OCI-LY3 (cell line): Measurements from ENCODE around the gene CRTC1.
"Not testable (repeated sequence)": the region's sequence is repeated elsewhere in the genome, so short reads cannot be mapped to it uniquely, and the experiment has no call there.

Experiments
- H2AFZ ChIP-seq: fragments of 200-600, 300-600 bp; shearing (Covaris generic); 2 replicates; pipeline ENCODE4 v1.6.0; 2014; ENCODE audit warnings: antibody characterized with exemption, low read depth, low read length
- H3K27ac ChIP-seq: fragments of 200-600, 300-600 bp; sonication (generic); 2 replicates; pipeline ENCODE4 v1.5.1; 2014; ENCODE audit warnings: mild to moderate bottlenecking, low read length, moderate library complexity, mixed read lengths
- H3K27me3 ChIP-seq: fragments of 200-600, 300-600 bp; sonication (generic); 2 replicates; pipeline ENCODE4 v1.6.1; 2014; ENCODE audit warnings: low read depth, low read length, mixed read lengths
- H3K36me3 ChIP-seq: fragments of 200-600, 300-600 bp; sonication (generic); replicated peaks from 2 replicates; pipeline ENCODE3; 2014; ENCODE audit warnings: low read depth, low read length, mixed read lengths
- H3K4me1 ChIP-seq: fragments of 300-600, 200-600 bp; sonication (generic); 2 replicates; pipeline ENCODE4 v1.6.1; 2014; ENCODE audit warnings: low read length, mixed read lengths
- H3K4me2 ChIP-seq: fragments of 200-600, 300-600 bp; sonication (generic); 2 replicates; pipeline ENCODE4 v1.6.1; 2014; ENCODE audit warnings: low read length, mixed read lengths
- H3K4me3 ChIP-seq: fragments of 300-600, 200-600 bp; sonication (generic); 2 replicates; pipeline ENCODE4 v1.5.1; 2014; ENCODE audit warnings: antibody characterized with exemption, mild to moderate bottlenecking, low read length, moderate library complexity
- H3K79me2 ChIP-seq: fragments of 300-600, 200-600 bp; shearing (Covaris generic); 2 replicates; pipeline ENCODE4 v1.6.1; 2014; ENCODE audit warnings: mild to moderate bottlenecking, low read length, mixed read lengths
- H3K9ac ChIP-seq: fragments of 300-600, 200-600 bp; shearing (Covaris generic); 2 replicates; pipeline ENCODE4 v1.6.0; 2014; ENCODE audit warnings: mild to moderate bottlenecking, low read length, moderate library complexity
- H3K9me3 ChIP-seq: fragments of 200-600, 300-600 bp; shearing (Covaris generic); 2 replicates; pipeline ENCODE4 v1.6.1; 2014; ENCODE audit warnings: low read length, mixed read lengths; ENCODE audit not compliant: insufficient read depth
- H4K20me1 ChIP-seq: fragments of 200-600, 300-600 bp; sonication (generic); 2 replicates; pipeline ENCODE4 v1.6.1; 2016; ENCODE audit warnings: low read length, mixed read lengths; ENCODE audit not compliant: insufficient read depth
- CTCF ChIP-seq: fragments of 200-600, 300-600 bp; sonication (generic); IDR thresholded peaks from 2 replicates; pipeline ENCODE4 v1.5.1; 2014; ENCODE audit warnings: antibody characterized with exemption, low read length, low read depth
- EZH2phosphoT487 ChIP-seq: fragments of 200-600 bp; shearing (Covaris generic); IDR thresholded peaks from 2 replicates; pipeline ENCODE4 v1.6.1; 2018; ENCODE audit warnings: antibody characterized with exemption, mixed run types, low read depth

Gene CRTC1

GRCh38 chr19:18804643-18805042 lies 121.2 kb downstream of the CRTC1 start:
- Histone ChIP-seq H3K27ac (no peak overlapping the region), H3K27me3 (0 out of 2 replicates have a peak, but pooled peaks cover 3% of the 10 kb centered on the region), H3K4me1 (no peaks in the 10 kb centered on the region), H2AFZ (no peak overlapping the region), H3K4me3 (no peak overlapping the region), H3K4me2 (no peak overlapping the region), H3K79me2 (no peaks in the 10 kb centered on the region), H4K20me1 (no peaks in the 10 kb centered on the region), H3K36me3 (no peaks in the 10 kb centered on the region), H3K9me3 (no peaks in the 10 kb centered on the region), H3K9ac (no peak overlapping the region)
- TF ChIP-seq CTCF: no peak
- TF ChIP-seq EZH2phosphoT487: no peak

GRCh38 chr19:18807861-18808331 lies 124.4 kb downstream of the CRTC1 start:
- Histone ChIP-seq H2AFZ (no peak overlapping the region), H4K20me1 (no peaks in the 10 kb centered on the region), H3K36me3 (no peaks in the 10 kb centered on the region), H3K79me2 (no peaks in the 10 kb centered on the region), H3K27me3 (no peaks in the 10 kb centered on the region), H3K9me3 (no peaks in the 10 kb centered on the region), H3K27ac (no peak overlapping the region), H3K4me2 (no peak overlapping the region), H3K9ac (no peak overlapping the region), H3K4me3 (no peak overlapping the region), H3K4me1 (no peaks in the 10 kb centered on the region)
- TF ChIP-seq CTCF (no peak), EZH2phosphoT487 (no peak)

- Histone ChIP-seq H4K20me1 (no peaks in the 10 kb centered on the region), H3K4me3 (no peak overlapping the region), H3K4me2 (no peak overlapping the region), H3K9me3 (no peaks in the 10 kb centered on the region), H3K27me3 (no peaks in the 10 kb centered on the region), H3K27ac (no peak overlapping the region), H3K36me3 (no peaks in the 10 kb centered on the region), H3K79me2 (no peaks in the 10 kb centered on the region), H3K4me1 (no peaks in the 10 kb centered on the region), H3K9ac (no peak overlapping the region), H2AFZ (no peak overlapping the region)
- TF ChIP-seq EZH2phosphoT487 (no peak), CTCF (no peak)
Measured at GRCh38 chr19:18809149-18809868, 125.8 kb downstream of the CRTC1 start.

GRCh38 chr19:18811638-18812037 lies 128.2 kb downstream of the CRTC1 start:
- not testable (repeated sequence) for H3K4me2 ChIP-seq, H3K9ac ChIP-seq, H3K4me1 ChIP-seq, H4K20me1 ChIP-seq, H3K79me2 ChIP-seq, H2AFZ ChIP-seq, H3K4me3 ChIP-seq, H3K36me3 ChIP-seq, H3K27ac ChIP-seq, H3K27me3 ChIP-seq, H3K9me3 ChIP-seq
